Stimulated activated CD8-positive, alpha-beta memory T cell treated with anti-CD3 and anti-CD28 coated beads, Interleukin-4, amount 100 ng/mL, for 4 hours (primary cell): ENCODE results near the gene SORCS1.

Source experiments
- DNase-seq, 2 donors: peaks; one replicate each; pipeline ENCODE4 v3.0.0-alpha.2; 2020; ENCODE audit warnings: low read depth in 2 of 2, low spot score in 1 of 2

The SORCS1 gene

GRCh38 chr10:106908225-106908624 lies 256.3 kb downstream of the SORCS1 start:
- DNase-seq = no peak

- no peak for DNase-seq
These were observed 260.3 kb downstream of the SORCS1 start for GRCh38 chr10:106904209-106904608.

DNA sequence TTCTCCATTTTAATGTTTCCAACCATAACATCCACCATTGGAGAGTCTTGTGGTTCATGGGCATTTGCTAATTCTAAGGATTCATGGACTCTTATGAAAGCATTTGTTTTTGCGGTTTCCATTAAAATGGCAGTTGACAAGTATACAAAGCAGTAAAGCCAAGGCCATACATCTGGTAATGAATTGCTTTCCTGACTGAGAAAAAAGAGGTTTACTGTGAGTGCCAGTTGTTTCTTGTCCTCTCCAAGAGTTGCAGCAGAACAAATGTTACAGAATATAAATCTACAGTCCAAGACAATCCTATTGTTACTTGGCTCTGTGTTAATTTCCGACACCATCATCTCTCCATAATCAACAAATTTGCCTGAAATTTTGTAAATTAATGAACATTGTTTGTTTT lies 261.3 kb downstream of the SORCS1 start:
- no peak for DNase-seq

GRCh38 chr10:106900016-106900652 lies 264.4 kb downstream of the SORCS1 start:
- no peak for DNase-seq

DNA sequence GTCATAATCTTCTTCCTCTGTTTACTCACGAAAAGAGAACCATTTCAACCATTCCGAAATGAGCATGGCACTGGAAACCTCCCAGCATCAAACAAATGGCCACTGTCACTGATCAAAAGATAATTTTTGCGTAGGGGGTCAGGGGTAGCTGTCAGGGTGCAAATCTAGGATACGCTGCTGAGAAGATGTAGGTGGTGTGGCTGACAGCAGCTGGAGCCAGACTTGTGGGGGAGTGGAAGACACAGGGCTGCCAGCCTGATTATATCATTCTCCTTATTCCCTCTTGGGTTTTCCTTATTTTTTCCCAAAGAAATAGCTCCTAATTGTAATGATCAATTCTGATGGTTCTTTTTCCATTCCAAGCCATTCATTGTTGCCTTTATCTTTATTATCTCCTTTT lies 266.1 kb downstream of the SORCS1 start:
- DNase-seq = no peak

DNA sequence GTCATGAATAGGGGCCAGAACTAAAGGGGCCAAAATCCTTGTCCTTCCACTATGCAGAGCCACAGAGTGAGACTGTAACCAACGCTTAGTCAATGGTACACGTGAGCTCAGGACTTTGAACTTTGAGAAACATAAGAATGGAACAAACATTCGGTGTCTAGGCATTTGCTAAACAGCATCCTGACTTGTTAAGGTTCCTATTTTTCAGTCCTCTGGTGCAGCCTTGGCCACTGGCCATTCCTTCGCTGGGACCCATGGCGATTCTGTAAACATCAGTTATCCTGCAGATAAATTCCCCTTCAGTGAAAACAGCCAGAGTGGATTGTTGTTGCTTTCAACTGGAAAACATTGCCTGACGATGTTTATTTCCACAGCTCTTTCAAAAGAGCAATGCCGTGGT lies 266.8 kb downstream of the SORCS1 start:
- no peak for DNase-seq

GRCh38 chr10:106894692-106895091 lies 269.8 kb downstream of the SORCS1 start:
- no peak for DNase-seq

- no peak for DNase-seq
These were observed 286.9 kb downstream of the SORCS1 start for GRCh38 chr10:106877574-106877973.

DNA sequence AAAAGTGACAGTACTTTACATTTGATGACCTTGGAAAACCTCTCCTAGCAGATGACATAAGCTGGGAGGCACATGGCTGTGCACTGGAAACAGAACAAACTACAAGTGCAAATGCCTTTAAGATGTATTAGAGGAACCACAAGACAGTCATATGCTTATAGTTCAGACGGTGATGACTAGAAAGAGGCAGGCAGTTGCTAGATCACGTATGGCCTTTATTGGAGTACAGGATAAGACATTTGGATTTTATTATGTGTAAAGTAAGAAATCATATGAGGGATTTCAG lies 290.0 kb downstream of the SORCS1 start:
- no peak for DNase-seq

DNA sequence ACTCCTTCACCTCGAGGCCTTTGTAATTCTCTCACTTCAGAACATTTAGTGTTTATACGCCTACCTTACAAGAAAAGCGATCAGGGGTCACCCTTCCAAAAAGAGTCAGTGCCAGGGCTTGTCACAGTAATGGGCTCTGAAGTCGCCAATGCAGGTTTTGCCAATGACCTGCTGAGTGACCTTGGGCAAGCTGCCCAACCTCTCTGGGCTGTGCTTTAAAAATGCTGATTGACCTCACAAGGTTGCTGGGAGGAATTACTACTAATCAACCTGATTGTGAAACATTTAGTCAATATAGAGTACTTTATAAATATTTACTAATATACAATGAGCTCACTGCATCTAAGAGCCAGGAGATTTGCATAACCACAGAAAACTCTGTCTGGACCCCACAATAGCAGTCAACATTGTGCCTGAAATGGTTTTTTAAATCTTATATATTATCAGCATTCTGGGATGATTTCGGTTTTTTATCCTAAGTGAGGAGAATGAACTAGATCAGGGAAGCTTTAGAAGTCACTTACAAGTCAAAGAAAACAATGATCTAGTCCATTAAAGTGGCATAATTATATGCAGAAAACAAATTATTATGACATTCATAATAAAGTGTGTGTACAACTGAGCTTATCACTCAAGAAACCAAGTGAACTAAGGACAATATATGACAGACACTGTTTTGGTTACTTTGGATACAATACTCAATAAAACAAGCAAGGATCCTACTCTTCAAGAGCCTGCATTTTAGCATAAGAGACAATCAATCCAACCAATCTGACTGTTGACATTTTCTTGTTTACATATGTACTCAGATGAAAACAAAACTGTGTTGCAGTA lies 290.5 kb downstream of the SORCS1 start:
- DNase-seq = no peak

- no peak for DNase-seq
These were observed 292.3 kb downstream of the SORCS1 start for GRCh38 chr10:106872176-106872575.

DNA sequence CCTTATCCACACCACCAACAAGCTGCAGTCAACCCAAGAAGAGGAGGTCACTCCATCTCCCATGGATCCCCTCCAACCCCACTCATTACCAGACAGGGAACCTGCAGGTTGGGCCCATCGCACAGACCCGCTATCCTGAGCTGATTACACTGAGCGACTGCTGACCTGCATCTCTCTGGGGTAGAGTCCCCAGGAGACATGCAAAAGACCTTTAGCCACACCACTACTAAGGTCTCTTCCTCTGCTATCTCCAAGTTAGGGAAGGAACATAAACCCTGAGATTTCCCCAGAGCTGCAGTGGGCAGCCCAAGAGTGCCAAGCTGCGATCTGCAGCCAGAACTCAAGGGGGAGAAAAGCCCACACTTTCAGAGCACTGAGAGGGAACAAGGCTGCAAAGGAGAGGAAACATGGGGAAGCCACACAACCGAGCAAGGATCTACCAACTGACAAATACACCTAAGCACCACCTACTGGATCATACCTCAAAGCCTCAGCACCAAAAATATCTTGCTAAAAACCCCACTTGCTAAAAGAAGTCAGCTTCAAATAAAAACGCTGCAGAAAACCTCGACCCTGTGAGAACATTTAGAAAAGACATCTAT lies 298.2 kb downstream of the SORCS1 start:
- DNase-seq = no peak

DNA sequence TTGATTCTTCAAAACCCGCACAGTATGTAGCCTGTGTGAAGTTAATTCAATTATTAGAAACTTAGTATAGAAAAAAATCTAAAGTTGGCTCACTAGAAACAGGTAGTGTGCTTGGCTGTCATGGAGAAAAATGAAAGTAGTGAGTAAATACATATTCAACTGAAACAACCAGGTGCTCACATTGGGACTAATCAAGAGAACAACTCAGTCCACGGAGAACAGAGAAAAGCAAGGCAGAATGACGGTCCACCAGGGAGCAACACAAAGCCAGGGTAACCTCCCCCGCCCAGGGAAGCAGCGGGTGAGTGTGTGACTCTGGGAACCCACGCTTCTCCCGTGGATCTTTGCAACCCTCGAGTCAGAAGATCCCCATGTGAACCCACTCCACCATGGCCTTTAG lies 300.5 kb downstream of the SORCS1 start:
- DNase-seq = no peak

GRCh38 chr10:106863549-106863948 lies 301.0 kb downstream of the SORCS1 start:
- DNase-seq = no peak

DNA sequence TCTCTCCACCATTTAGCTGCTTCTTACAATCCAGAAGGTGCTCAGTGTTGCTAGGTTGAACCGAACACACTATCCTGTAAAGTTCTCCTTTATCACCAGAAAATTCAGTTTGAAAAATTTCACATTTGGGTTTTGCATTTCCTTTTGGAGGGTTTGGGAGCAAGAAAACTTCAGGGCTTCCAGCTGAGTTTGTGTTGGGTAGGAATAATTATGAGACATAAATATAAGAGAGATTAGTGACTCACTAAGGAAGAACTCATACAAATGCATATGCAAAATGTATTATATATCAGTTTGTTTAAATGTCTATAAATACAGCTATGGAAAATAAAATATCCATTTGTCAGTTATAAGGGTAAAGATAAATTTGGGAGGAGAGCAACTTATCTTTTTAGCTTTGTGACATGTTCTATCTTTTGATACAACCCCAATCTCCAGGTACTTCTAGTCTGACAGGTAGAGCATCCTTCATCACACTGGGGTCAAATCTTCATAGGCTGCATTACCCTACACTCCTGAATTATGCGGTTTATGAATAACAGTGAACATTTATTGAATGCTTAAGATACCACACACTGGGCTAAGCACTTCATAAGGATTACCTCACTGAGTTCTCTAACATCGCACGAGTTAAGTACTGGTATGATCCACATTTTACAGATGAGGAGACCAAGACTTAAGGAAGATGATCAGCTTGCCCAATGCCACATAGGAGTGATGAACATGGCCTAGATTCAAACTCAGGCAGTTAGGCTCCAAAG lies 304.4 kb downstream of the SORCS1 start:
- DNase-seq = no peak

DNA sequence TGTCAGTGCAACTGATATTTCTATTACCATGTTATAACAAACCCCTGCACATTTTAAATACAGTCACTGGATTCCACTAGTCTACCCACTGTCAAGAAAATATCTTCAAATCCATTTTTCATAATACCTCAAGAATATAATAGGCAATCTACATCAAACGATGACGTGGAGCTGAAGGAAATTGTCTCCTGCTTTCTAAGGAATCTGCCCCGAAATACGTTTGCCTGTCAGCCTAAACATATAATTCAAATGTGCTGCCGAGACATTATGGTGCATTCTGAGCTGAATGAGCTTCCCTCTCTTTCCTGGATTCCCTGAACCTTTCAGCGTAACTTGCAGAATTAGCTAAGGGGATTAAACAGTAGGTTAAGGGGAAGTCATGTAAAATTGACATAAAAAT lies 306.8 kb downstream of the SORCS1 start:
- no peak for DNase-seq

GRCh38 chr10:106857213-106857612 lies 307.3 kb downstream of the SORCS1 start:
- no peak for DNase-seq

GRCh38 chr10:106836933-106837663 lies 327.4 kb downstream of the SORCS1 start:
- no peak for DNase-seq

- no peak for DNase-seq
These were observed 331.7 kb downstream of the SORCS1 start for GRCh38 chr10:106832846-106833245.

DNA sequence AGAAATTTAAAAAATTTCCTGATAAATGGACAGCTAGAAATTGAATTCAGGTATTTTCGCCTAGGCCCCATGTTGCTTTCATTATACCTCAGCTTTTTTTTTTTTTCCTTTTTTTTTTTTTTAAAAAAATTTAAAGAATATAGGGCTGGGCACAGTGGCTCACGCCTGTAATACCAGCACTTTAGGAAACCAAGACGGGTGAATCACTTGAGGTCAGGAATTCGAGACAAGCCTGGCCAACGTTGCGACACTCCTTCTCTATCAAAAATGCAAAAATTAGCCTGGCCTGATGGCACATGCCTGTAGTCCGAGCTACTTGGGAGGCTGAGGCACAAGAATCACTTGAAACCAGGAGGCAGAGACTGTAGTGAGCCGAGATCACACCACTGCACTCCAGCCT lies 334.0 kb downstream of the SORCS1 start:
- DNase-seq = no peak

- DNase-seq = no peak
These were observed 334.5 kb downstream of the SORCS1 start for GRCh38 chr10:106830006-106830405.
